ENCODE results near the gene HOMER2. TPM values are rescaled to one million over a fixed set of nuclear protein-coding genes. Genes with fewer than 3 reads are reported as not detected.

HOMER2 gene
- total RNA-seq, 1 experiment from 2014 or later = 14.2 TPM

- H3K79me2 ChIP-seq (ENCODE audit: insufficient read depth, low read length) = no peaks in the 10 kb centered on the region
- H2BK12ac ChIP-seq (ENCODE audit: insufficient read length, low read depth, low read length) = no peak overlapping the region
- no peak overlapping the region for H3K4ac ChIP-seq (ENCODE audit: low read depth, low read length)
- no peak overlapping the region for H3K23ac ChIP-seq (ENCODE audit: insufficient read length, low read depth, low read length)
- H3K56ac ChIP-seq (ENCODE audit: insufficient read length, low read depth, low read length) = no peak overlapping the region
- H3K18ac ChIP-seq (ENCODE audit: insufficient read length, low read depth, low read length) = no peak overlapping the region
- no peak overlapping the region for H3K4me2 ChIP-seq (ENCODE audit: insufficient read depth, insufficient read length, low read length)
- no peak overlapping the region for H3K27ac Mint-ChIP-seq
- H3K27me3 ChIP-seq (ENCODE audit: insufficient read depth, low read length) = no peaks in the 10 kb centered on the region; the same call in 1 of the 2 replicates
- no peak overlapping the region for H2BK120ac ChIP-seq (ENCODE audit: low read depth, low read length, poor library complexity, severe bottlenecking)
- H4K20me1 ChIP-seq (ENCODE audit: control insufficient read depth, insufficient read depth, insufficient read length) = no peaks in the 10 kb centered on the region
- H3K9me3 Mint-ChIP-seq = no peaks in the 10 kb centered on the region
- H3K23me2 ChIP-seq (ENCODE audit: insufficient read length, low read depth, low read length, poor library complexity, severe bottlenecking) = no peaks in the 10 kb centered on the region
- H3K27ac ChIP-seq (ENCODE audit: insufficient read length, low read depth, low read length) = no peak overlapping the region
- no peak overlapping the region for H2BK5ac ChIP-seq (ENCODE audit: insufficient read length, low read length)
- no peaks in the 10 kb centered on the region for H3K79me1 ChIP-seq (ENCODE audit: insufficient read depth, low read depth, low read length, poor library complexity, severe bottlenecking)
- no peak overlapping the region for H4K5ac ChIP-seq (ENCODE audit: insufficient read length, low read depth, low read length)
- TF ChIP-seq CTCF (conservative IDR thresholded peaks at IDR 0.05) = no peak
- no peaks in the 10 kb centered on the region for H3K4me1 ChIP-seq (ENCODE audit: insufficient read depth, low read length)
- no peak overlapping the region for H2AFZ ChIP-seq (ENCODE audit: low read length)
- WGBS (ENCODE audit: extremely low coverage, insufficient read length, low lambda C conversion rate) = no CpG with 5 or more reads among the region's 7 CpGs
- no peak overlapping the region for H4K8ac ChIP-seq (replicated peaks; ENCODE audit: insufficient read length, low read depth, low read length)
- H3K27me3 Mint-ChIP-seq (ENCODE audit: low read depth) = peaks cover 3% of the 10 kb centered on the region; the same call in 1 of the 2 replicates
- no peaks in the 10 kb centered on the region; a peak in 1 of 4 replicates for H3K4me1 Mint-ChIP-seq
- H3T11ph ChIP-seq (ENCODE audit: low read length) = no peak overlapping the region
- no peaks in the 10 kb centered on the region for H3K36me3 Mint-ChIP-seq (ENCODE audit: insufficient read depth in 1 of 3, low read depth in 3 of 3)
- DNase-seq = no peak
- no peak overlapping the region for H2AK5ac ChIP-seq (ENCODE audit: insufficient read length, low read length)
- no peak overlapping the region for H2BK20ac ChIP-seq (ENCODE audit: low read depth, low read length, poor library complexity, severe bottlenecking)
- no peak overlapping the region for H2BK15ac ChIP-seq (ENCODE audit: low read depth, low read length)
- no peak overlapping the region for H3K9ac ChIP-seq (ENCODE audit: extremely low read depth, insufficient read length, low read length)
- H3K4me3 Mint-ChIP-seq = no peak overlapping the region
- no peak overlapping the region for H4K91ac ChIP-seq (ENCODE audit: insufficient read length, low read depth, low read length)
- H3K14ac ChIP-seq (ENCODE audit: insufficient read depth, low read length) = no peak overlapping the region
- H3K9me3 ChIP-seq (ENCODE audit: control insufficient read depth, low read depth, low read length) = no peaks in the 10 kb centered on the region
Observed at GRCh38 chr15:82923744-82924143, 28.8 kb downstream of the HOMER2 start.

Data from H9 (cell line).